Fibroblast of lung (primary cell): Measurements from ENCODE around the gene PDIK1L. TPM values are rescaled to one million over a fixed set of nuclear protein-coding genes. Genes with fewer than 3 reads are reported as not detected.
A peak's percentile ranks its signal among the peaks of the same experiment; 100 is the strongest.

Experiments used
- DNase-seq, 2 donors: peaks; one replicate each; pipeline versions ENCODE4 v3.0.0 to v3.0.0-alpha.2; 2010; ENCODE audit warnings: low read depth in 2 of 2
- H2AFZ ChIP-seq: 2 replicates; pipeline ENCODE4 v1.5.1; 2012; ENCODE audit warnings: low read length, control low read depth, inconsistent platforms
- H3K27ac ChIP-seq: 2 replicates; pipeline ENCODE4 v1.5.1; 2011; ENCODE audit warnings: low read length, control low read depth; ENCODE audit not compliant: insufficient read depth
- H3K27me3 ChIP-seq: 2 replicates; pipeline ENCODE4 v1.5.1; 2011; ENCODE audit warnings: mild to moderate bottlenecking, low read length; ENCODE audit not compliant: control insufficient read depth, insufficient read depth
- H3K36me3 ChIP-seq: 2 replicates; pipeline ENCODE4 v1.5.1; 2011; ENCODE audit warnings: low read length; ENCODE audit not compliant: control insufficient read depth, insufficient read depth
- H3K4me1 ChIP-seq: 2 replicates; pipeline ENCODE4 v1.5.1; 2011; ENCODE audit warnings: low read length; ENCODE audit not compliant: control insufficient read depth, insufficient read depth; ENCODE audit errors: extremely low read depth
- H3K4me2 ChIP-seq: 2 replicates; pipeline ENCODE4 v1.5.1; 2011; ENCODE audit warnings: low read length, control low read depth; ENCODE audit not compliant: insufficient read depth; ENCODE audit errors: extremely low read depth
- H3K4me3 ChIP-seq, 4 experiments: fragments of 200-600 bp in 1 of 4; sonication (generic) in 1 of 4; replicated peaks in 1 of 4; 2 replicates each; pipeline ENCODE4 v1.5.1; 2011 to 2016; ENCODE audit warnings: low read length in 4 of 4, low read depth in 3 of 4, mild to moderate bottlenecking in 3 of 4, control low read depth in 2 of 4, inconsistent platforms in 1 of 4, mixed read lengths in 1 of 4; ENCODE audit not compliant: insufficient read depth in 1 of 4; ENCODE audit errors: control extremely low read depth in 1 of 4
- H3K79me2 ChIP-seq: 2 replicates; pipeline ENCODE4 v1.5.1; 2012; ENCODE audit warnings: mild to moderate bottlenecking, low read length, inconsistent platforms; ENCODE audit not compliant: control insufficient read depth, insufficient read depth
- H3K9ac ChIP-seq: 2 replicates; pipeline ENCODE4 v1.5.1; 2011; ENCODE audit warnings: mild to moderate bottlenecking, low read length, control low read depth; ENCODE audit not compliant: insufficient read depth
- H3K9me3 ChIP-seq: 2 replicates; pipeline ENCODE4 v1.5.1; 2012; ENCODE audit warnings: low read depth, low read length; ENCODE audit not compliant: control insufficient read depth, insufficient read depth
- H4K20me1 ChIP-seq: 2 replicates; pipeline ENCODE4 v1.5.1; 2011; ENCODE audit warnings: low read length; ENCODE audit not compliant: control insufficient read depth, insufficient read depth; ENCODE audit errors: extremely low read depth
- CTCF ChIP-seq, 2 donors: IDR thresholded peaks in 1 of 2; conservative IDR thresholded peaks in 1 of 2; 1 replicate in 1 of 2; 2 replicates in 1 of 2; pipeline ENCODE4 v1.5.1; 2011 to 2012; ENCODE audit warnings: low read length in 2 of 2, control low read depth in 1 of 2, inconsistent platforms in 1 of 2, low read depth in 1 of 2, mild to moderate bottlenecking in 1 of 2
- EZH2 ChIP-seq: IDR thresholded peaks from 2 replicates; pipeline ENCODE4 v1.5.1; 2012; ENCODE audit warnings: low read length, control low read depth, mild to moderate bottlenecking; ENCODE audit errors: missing control alignments
- polyA plus RNA-seq, 2 donors: library from polyadenylated mRNA; depleted of rRNA in 1 of 2; stranded (reverse) in 1 of 2; unstranded in 1 of 2; fragments of >200 nt; gene quantifications; 2 replicates each; pipeline ENCODE4 v1.2.1, GENCODE V29; 2011 to 2012; ENCODE audit warnings: missing spikeins in 1 of 2
- total RNA-seq: library from RNA; depleted of rRNA; stranded (reverse); fragments of >200 nt; gene quantifications from 2 replicates; pipeline ENCODE4 v1.2.1, GENCODE V29; 2014

PDIK1L gene
- total and polyA plus RNA-seq, 2 donors (not counting 1 experiment from before 2014, with no cell fraction given), result 3.0 to 4.3 TPM

GRCh38 chr1:26148887-26149286, 37.3 kb downstream of the PDIK1L start:
- H3K4me1 ChIP-seq, result no peaks in the 10 kb centered on the region
- no peak overlapping the region for H3K27ac ChIP-seq
- H3K9ac ChIP-seq, result no peak overlapping the region
- no peaks in the 10 kb centered on the region for H3K9me3 ChIP-seq
- TF ChIP-seq CTCF (conservative IDR thresholded peaks at IDR 0.05 in 1 of 2, IDR thresholded peaks at IDR 0.05 in 1 of 2; ENCODE audit: low read depth in 1 of 2, low read length in 2 of 2) (no peak), EZH2 (no peak)
- H4K20me1 ChIP-seq, result no peaks in the 10 kb centered on the region
- H3K4me3 ChIP-seq, result no peak overlapping the region
- H3K4me2 ChIP-seq, result no peak overlapping the region
- no peak overlapping the region for H2AFZ ChIP-seq
- DNase-seq, result no peak
- H3K36me3 ChIP-seq, result no peaks in the 10 kb centered on the region
- H3K79me2 ChIP-seq, result no peaks in the 10 kb centered on the region
- peaks cover 17% of the 10 kb centered on the region for H3K27me3 ChIP-seq

- Histone ChIP-seq H2AFZ (no peak overlapping the region), H3K4me3 (no peak overlapping the region), H3K79me2 (no peaks in the 10 kb centered on the region), H3K36me3 (no peaks in the 10 kb centered on the region), H3K4me1 (no peaks in the 10 kb centered on the region), H3K9me3 (no peaks in the 10 kb centered on the region), H3K9ac (no peak overlapping the region), H3K27me3 (peaks cover 15% of the 10 kb centered on the region), H4K20me1 (no peaks in the 10 kb centered on the region), H3K27ac (no peak overlapping the region), H3K4me2 (no peak overlapping the region)
- TF ChIP-seq EZH2, result no peak
- no peak for TF ChIP-seq CTCF (conservative IDR thresholded peaks at IDR 0.05 in 1 of 2, IDR thresholded peaks at IDR 0.05 in 1 of 2; ENCODE audit: low read depth in 1 of 2, low read length in 2 of 2)
- peak in 1 of 2 donors; percentile 24 for DNase-seq
These were observed 42.4 kb downstream of the PDIK1L start for GRCh38 chr1:26153966-26154532.

- Histone ChIP-seq H2AFZ (no peak overlapping the region), H3K79me2 (no peaks in the 10 kb centered on the region), H3K27me3 (peaks cover 15% of the 10 kb centered on the region)
These were observed 43.1 kb downstream of the PDIK1L start for GRCh38 chr1:26154750-26155149.

More at GRCh38 chr1:26154750-26155149, 43.1 kb downstream of the PDIK1L start:
- Histone ChIP-seq H3K4me1 (no peaks in the 10 kb centered on the region), H3K9ac (no peak overlapping the region), H3K27ac (no peak overlapping the region), H3K9me3 (no peaks in the 10 kb centered on the region), H3K36me3 (no peaks in the 10 kb centered on the region), H3K4me2 (no peak overlapping the region), H4K20me1 (no peaks in the 10 kb centered on the region), H3K4me3 (no peak overlapping the region)
- TF ChIP-seq CTCF (conservative IDR thresholded peaks at IDR 0.05 in 1 of 2, IDR thresholded peaks at IDR 0.05 in 1 of 2; ENCODE audit: low read depth in 1 of 2, low read length in 2 of 2) (no peak), EZH2 (no peak)
- no peak for DNase-seq
